GM23338 (cell line): ENCODE data around the gene SHB. TPM values are rescaled to one million over a fixed set of nuclear protein-coding genes. Genes with fewer than 3 reads are reported as not detected.
A peak's percentile ranks its signal among the peaks of the same experiment; 100 is the strongest.

Source experiments
- ATAC-seq: fragments of 200-7000 bp; cut with Tn5 transposase; 3 replicates; pipeline ENCODE4 v1.9.1; 2020
- DNase-seq: peaks from one replicate; pipeline ENCODE4 v3.0.0-alpha.2; 2015; ENCODE audit warnings: low spot score
- H2AFZ ChIP-seq: fragments of 200-600 bp; sonication (generic); 2 replicates; pipeline ENCODE4 v1.8.0; 2016; ENCODE audit warnings: antibody characterized with exemption, mild to moderate bottlenecking, moderate library complexity
- H3F3A ChIP-seq: fragments of 200-600 bp; sonication (generic); replicated peaks from 2 replicates; pipeline ENCODE4 v1.8.0; 2017; ENCODE audit warnings: antibody characterized with exemption, mixed run types, low read depth
- H3K27ac ChIP-seq: fragments of 200-600 bp; sonication (generic); 2 replicates; pipeline ENCODE4 v1.6.1; 2016; ENCODE audit warnings: low read depth
- H3K27me3 ChIP-seq: fragments of 200-600 bp; sonication (generic); 2 replicates; pipeline ENCODE4 v1.8.0; 2016; ENCODE audit warnings: mild to moderate bottlenecking, mixed run types, moderate library complexity; ENCODE audit not compliant: insufficient read depth
- H3K36me3 ChIP-seq: fragments of 200-600 bp; sonication (generic); 2 replicates; pipeline ENCODE4 v1.8.0; 2016; ENCODE audit warnings: mild to moderate bottlenecking; ENCODE audit not compliant: insufficient read depth
- H3K4me1 ChIP-seq: fragments of 200-600 bp; sonication (generic); 2 replicates; pipeline ENCODE4 v1.8.0; 2016; ENCODE audit warnings: mild to moderate bottlenecking, moderate library complexity; ENCODE audit not compliant: insufficient read depth
- H3K4me2 ChIP-seq: fragments of 200-600 bp; sonication (generic); 2 replicates; pipeline ENCODE4 v1.7.1; 2017; ENCODE audit warnings: mixed run types
- H3K4me3 ChIP-seq: fragments of 200-600 bp; sonication (generic); 2 replicates; pipeline ENCODE4 v1.6.1; 2016; ENCODE audit warnings: mixed run types
- H3K79me2 ChIP-seq: fragments of 200-600 bp; sonication (generic); replicated peaks from 2 replicates; pipeline ENCODE4 v1.8.0; 2017; ENCODE audit warnings: mild to moderate bottlenecking; ENCODE audit not compliant: insufficient read depth
- H3K9me2 ChIP-seq: fragments of 200-600 bp; sonication (generic); 2 replicates; pipeline ENCODE4 v1.8.0; 2017; ENCODE audit not compliant: insufficient read depth
- H4K20me1 ChIP-seq: fragments of 200-600 bp; sonication (generic); replicated peaks from 2 replicates; pipeline ENCODE4 v1.8.0; 2017; ENCODE audit warnings: mild to moderate bottlenecking; ENCODE audit not compliant: insufficient read depth
- H3K27ac Mint-ChIP-seq: 2 replicates; pipeline ENCODE4 v1.8.0; 2020; ENCODE audit warnings: inconsistent platforms, mild to moderate bottlenecking, moderate library complexity, mixed read lengths
- H3K27me3 Mint-ChIP-seq: 3 replicates; pipeline ENCODE4 v1.8.0; 2022; ENCODE audit warnings: low read depth, mild to moderate bottlenecking, moderate library complexity, mixed read lengths, inconsistent platforms; ENCODE audit not compliant: insufficient read depth, poor library complexity
- H3K36me3 Mint-ChIP-seq: 3 replicates; pipeline ENCODE4 v1.8.0; 2021; ENCODE audit warnings: low read depth, mild to moderate bottlenecking, inconsistent platforms, moderate library complexity, mixed read lengths
- H3K4me1 Mint-ChIP-seq: 3 replicates; pipeline ENCODE4 v1.8.0; 2020; ENCODE audit warnings: mild to moderate bottlenecking, inconsistent platforms, mixed read lengths
- H3K4me3 Mint-ChIP-seq: 3 replicates; pipeline ENCODE4 v1.8.0; 2021; ENCODE audit warnings: moderate library complexity, mild to moderate bottlenecking, inconsistent platforms, mixed read lengths
- H3K9me3 Mint-ChIP-seq: 3 replicates; pipeline ENCODE4 v1.8.0; 2020; ENCODE audit warnings: moderate library complexity, mild to moderate bottlenecking, inconsistent platforms, mixed read lengths
- CREB1 ChIP-seq: fragments of 250-450 bp; sonication (Bioruptor Pico); IDR thresholded peaks from 2 replicates; pipeline ENCODE4 v1.5.0; 2020; ENCODE audit warnings: low read depth, mild to moderate bottlenecking, moderate library complexity
- CTCF ChIP-seq, 2 experiments: fragments of 200-600 bp in 1 of 2; sonication (generic) in 1 of 2; conservative IDR thresholded peaks; 2 replicates each; pipeline versions ENCODE4 v1.5.1 to v1.6.1; 2016 to 2017; ENCODE audit warnings: antibody characterized with exemption in 2 of 2, low read depth in 2 of 2, mild to moderate bottlenecking in 2 of 2, moderate library complexity in 1 of 2
- ETS1 ChIP-seq: IDR thresholded peaks from 2 replicates; pipeline ENCODE4 v1.6.1; 2016; ENCODE audit warnings: antibody characterized with exemption
- EZH2 ChIP-seq: fragments of 200-600 bp; sonication (generic); IDR thresholded peaks from one replicate; pipeline ENCODE4 v1.8.0; 2017; ENCODE audit warnings: antibody characterized with exemption, mild to moderate bottlenecking, low read depth; ENCODE audit not compliant: unreplicated experiment
- EZH2phosphoT487 ChIP-seq: fragments of 200-600 bp; sonication (generic); IDR thresholded peaks from one replicate; pipeline ENCODE4 v1.8.1; 2018; ENCODE audit warnings: antibody characterized with exemption; ENCODE audit not compliant: unreplicated experiment
- JUNB ChIP-seq: IDR thresholded peaks from one replicate; pipeline ENCODE4 v1.6.1; 2016; ENCODE audit warnings: antibody characterized with exemption; ENCODE audit not compliant: unreplicated experiment
- NANOG ChIP-seq: IDR thresholded peaks from 2 replicates; pipeline ENCODE4 v1.6.1; 2016; ENCODE audit warnings: antibody characterized with exemption, borderline replicate concordance
- POLR2AphosphoS5 ChIP-seq: IDR thresholded peaks from 2 replicates; pipeline ENCODE4 v1.6.1; 2016; ENCODE audit warnings: antibody characterized with exemption, low read depth
- REST ChIP-seq: IDR thresholded peaks from one replicate; pipeline ENCODE4 v1.6.1; 2018; ENCODE audit warnings: antibody characterized with exemption; ENCODE audit not compliant: unreplicated experiment
- STAT1 ChIP-seq: IDR thresholded peaks from one replicate; pipeline ENCODE4 v1.6.1; 2016; ENCODE audit warnings: antibody characterized with exemption; ENCODE audit not compliant: unreplicated experiment
- ZNF114 ChIP-seq: fragments of 250-450 bp; sonication (Bioruptor Pico); IDR thresholded peaks from 2 replicates; pipeline ENCODE4 v1.5.0; 2020; ENCODE audit warnings: mild to moderate bottlenecking, moderate library complexity
- ZNF331 ChIP-seq: fragments of 250-450 bp; sonication (Bioruptor Pico); IDR thresholded peaks from 2 replicates; pipeline ENCODE4 v1.5.0; 2020; ENCODE audit warnings: low read depth, mild to moderate bottlenecking, moderate library complexity
- polyA plus RNA-seq: library from polyadenylated mRNA; unstranded; fragments of >200 nt; fragmentation: Nextera tagmentation; extraction: Ambion mirVana; gene quantifications from 2 replicates; pipeline ENCODE4 v1.2.1, GENCODE V29; 2016
- total RNA-seq: library from RNA; depleted of rRNA; stranded (reverse); fragments of >200 nt; shearing (Covaris generic); gene quantifications from 2 replicates; pipeline ENCODE4 v1.2.3, GENCODE V29; 2014
- TF ChIP-seq, protein P1 (sequence below): fragments of 250-450 bp; sonication (Bioruptor Pico); IDR thresholded peaks from 2 replicates; pipeline ENCODE4 v1.5.0; 2020; ENCODE audit warnings: mild to moderate bottlenecking, moderate library complexity

SHB gene
- total and polyA plus RNA-seq, 2 experiments from 2014 or later = 1.5 to 14.0 TPM

- H3K36me3 ChIP-seq = no peaks in the 10 kb centered on the region
- no peaks in the 10 kb centered on the region for H3K79me2 ChIP-seq
- H3K27me3 Mint-ChIP-seq = peaks cover 6% of the 10 kb centered on the region
- no peaks in the 10 kb centered on the region for H3K4me1 Mint-ChIP-seq
- ATAC-seq = peak; percentile 29; the same call in 1 of the 3 replicates
- H3F3A ChIP-seq = no peaks in the 10 kb centered on the region
- no peak overlapping the region for H3K4me2 ChIP-seq
- H3K27ac Mint-ChIP-seq = no peak overlapping the region
- H3K4me1 ChIP-seq = no peaks in the 10 kb centered on the region
- no peak for DNase-seq
- no peaks in the 10 kb centered on the region for H3K27me3 ChIP-seq
- H2AFZ ChIP-seq = no peak overlapping the region
- no peaks in the 10 kb centered on the region for H4K20me1 ChIP-seq
- no peak for TF ChIP-seq ZNF331 (CRISPR knock-in tag)
- TF ChIP-seq EZH2 = no peak
- TF ChIP-seq ZNF114 (CRISPR knock-in tag) = no peak
- TF ChIP-seq JUNB = no peak
- TF ChIP-seq POLR2AphosphoS5 = no peak
- TF ChIP-seq STAT1 = no peak
- TF ChIP-seq REST = no peak
- TF ChIP-seq CTCF (conservative IDR thresholded peaks at IDR 0.05; ENCODE audit: low read depth in 2 of 2) = no peak
- TF ChIP-seq, protein P1, sequence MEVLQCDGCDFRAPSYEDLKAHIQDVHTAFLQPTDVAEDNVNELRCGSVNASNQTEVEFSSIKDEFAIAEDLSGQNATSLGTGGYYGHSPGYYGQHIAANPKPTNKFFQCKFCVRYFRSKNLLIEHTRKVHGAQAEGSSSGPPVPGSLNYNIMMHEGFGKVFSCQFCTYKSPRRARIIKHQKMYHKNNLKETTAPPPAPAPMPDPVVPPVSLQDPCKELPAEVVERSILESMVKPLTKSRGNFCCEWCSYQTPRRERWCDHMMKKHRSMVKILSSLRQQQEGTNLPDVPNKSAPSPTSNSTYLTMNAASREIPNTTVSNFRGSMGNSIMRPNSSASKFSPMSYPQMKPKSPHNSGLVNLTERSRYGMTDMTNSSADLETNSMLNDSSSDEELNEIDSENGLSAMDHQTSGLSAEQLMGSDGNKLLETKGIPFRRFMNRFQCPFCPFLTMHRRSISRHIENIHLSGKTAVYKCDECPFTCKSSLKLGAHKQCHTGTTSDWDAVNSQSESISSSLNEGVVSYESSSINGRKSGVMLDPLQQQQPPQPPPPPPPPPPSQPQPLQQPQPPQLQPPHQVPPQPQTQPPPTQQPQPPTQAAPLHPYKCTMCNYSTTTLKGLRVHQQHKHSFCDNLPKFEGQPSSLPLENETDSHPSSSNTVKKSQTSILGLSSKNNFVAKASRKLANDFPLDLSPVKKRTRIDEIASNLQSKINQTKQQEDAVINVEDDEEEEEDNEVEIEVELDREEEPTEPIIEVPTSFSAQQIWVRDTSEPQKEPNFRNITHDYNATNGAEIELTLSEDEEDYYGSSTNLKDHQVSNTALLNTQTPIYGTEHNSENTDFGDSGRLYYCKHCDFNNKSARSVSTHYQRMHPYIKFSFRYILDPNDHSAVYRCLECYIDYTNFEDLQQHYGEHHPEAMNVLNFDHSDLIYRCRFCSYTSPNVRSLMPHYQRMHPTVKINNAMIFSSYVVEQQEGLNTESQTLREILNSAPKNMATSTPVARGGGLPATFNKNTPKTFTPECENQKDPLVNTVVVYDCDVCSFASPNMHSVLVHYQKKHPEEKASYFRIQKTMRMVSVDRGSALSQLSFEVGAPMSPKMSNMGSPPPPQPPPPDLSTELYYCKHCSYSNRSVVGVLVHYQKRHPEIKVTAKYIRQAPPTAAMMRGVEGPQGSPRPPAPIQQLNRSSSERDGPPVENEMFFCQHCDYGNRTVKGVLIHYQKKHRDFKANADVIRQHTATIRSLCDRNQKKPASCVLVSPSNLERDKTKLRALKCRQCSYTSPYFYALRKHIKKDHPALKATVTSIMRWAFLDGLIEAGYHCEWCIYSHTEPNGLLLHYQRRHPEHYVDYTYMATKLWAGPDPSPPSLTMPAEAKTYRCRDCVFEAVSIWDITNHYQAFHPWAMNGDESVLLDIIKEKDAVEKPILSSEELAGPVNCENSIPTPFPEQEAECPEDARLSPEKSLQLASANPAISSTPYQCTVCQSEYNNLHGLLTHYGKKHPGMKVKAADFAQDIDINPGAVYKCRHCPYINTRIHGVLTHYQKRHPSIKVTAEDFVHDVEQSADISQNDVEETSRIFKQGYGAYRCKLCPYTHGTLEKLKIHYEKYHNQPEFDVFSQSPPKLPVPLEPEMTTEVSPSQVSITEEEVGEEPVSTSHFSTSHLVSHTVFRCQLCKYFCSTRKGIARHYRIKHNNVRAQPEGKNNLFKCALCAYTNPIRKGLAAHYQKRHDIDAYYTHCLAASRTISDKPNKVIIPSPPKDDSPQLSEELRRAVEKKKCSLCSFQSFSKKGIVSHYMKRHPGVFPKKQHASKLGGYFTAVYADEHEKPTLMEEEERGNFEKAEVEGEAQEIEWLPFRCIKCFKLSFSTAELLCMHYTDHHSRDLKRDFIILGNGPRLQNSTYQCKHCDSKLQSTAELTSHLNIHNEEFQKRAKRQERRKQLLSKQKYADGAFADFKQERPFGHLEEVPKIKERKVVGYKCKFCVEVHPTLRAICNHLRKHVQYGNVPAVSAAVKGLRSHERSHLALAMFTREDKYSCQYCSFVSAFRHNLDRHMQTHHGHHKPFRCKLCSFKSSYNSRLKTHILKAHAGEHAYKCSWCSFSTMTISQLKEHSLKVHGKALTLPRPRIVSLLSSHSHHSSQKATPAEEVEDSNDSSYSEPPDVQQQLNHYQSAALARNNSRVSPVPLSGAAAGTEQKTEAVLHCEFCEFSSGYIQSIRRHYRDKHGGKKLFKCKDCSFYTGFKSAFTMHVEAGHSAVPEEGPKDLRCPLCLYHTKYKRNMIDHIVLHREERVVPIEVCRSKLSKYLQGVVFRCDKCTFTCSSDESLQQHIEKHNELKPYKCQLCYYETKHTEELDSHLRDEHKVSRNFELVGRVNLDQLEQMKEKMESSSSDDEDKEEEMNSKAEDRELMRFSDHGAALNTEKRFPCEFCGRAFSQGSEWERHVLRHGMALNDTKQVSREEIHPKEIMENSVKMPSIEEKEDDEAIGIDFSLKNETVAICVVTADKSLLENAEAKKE (CRISPR knock-in tag) = no peak
- no peak for TF ChIP-seq CREB1 (CRISPR knock-in tag)
- no peak for TF ChIP-seq NANOG
- no peak for TF ChIP-seq EZH2phosphoT487
- no peak for TF ChIP-seq ETS1
- no peaks in the 10 kb centered on the region for H3K9me3 Mint-ChIP-seq
- H3K36me3 Mint-ChIP-seq = no peaks in the 10 kb centered on the region
- H3K27ac ChIP-seq = no peak overlapping the region
- no peak overlapping the region for H3K4me3 ChIP-seq
- H3K9me2 ChIP-seq = no peaks in the 10 kb centered on the region
- no peak overlapping the region for H3K4me3 Mint-ChIP-seq
Observed at GRCh38 chr9:38108326-38108725, 39.3 kb upstream of the SHB start.
